ENCODE data around the gene OSBPL8. TPM values are rescaled to one million over a fixed set of nuclear protein-coding genes. Genes with fewer than 3 reads are reported as not detected.

OSBPL8 gene
- total RNA-seq, 1 donor from 2014 or later: 77.5 TPM

GRCh38 chr12:76531056-76531455 lies 28.5 kb downstream of the OSBPL8 start:
- Histone ChIP-seq H3K36me3 (ENCODE audit: control insufficient read depth, insufficient read depth, low read length) (no peaks in the 10 kb centered on the region), H3K27me3 (ENCODE audit: control insufficient read depth, insufficient read depth, low read length) (no peaks in the 10 kb centered on the region), H3K4me3 (ENCODE audit: low read depth, low read length) (no peak overlapping the region)
- TF ChIP-seq CTCF (IDR thresholded peaks at IDR 0.05; ENCODE audit: insufficient read depth, low read length, poor library complexity, severe bottlenecking): no peak
- no peak for DNase-seq (ENCODE audit: low read depth)

DNA sequence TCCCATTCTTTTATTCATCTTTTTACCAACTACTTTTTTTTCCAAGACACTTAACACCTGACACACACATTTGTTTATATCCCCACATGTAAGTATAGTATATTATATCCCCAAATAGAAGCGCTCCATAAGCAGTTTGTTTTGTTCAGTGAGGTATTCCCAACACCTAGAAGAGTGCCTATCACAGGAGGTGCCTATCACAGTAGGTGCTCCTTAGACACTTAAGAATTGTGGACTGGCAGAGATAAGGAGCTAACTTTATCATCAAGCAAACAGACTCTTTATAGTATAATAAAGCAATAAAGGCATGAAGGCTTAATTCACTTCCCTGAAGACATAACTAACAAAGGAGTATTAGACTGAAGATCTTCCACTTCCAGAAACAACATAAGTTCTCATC lies 29.1 kb downstream of the OSBPL8 start:
- TF ChIP-seq CTCF (IDR thresholded peaks at IDR 0.05; ENCODE audit: insufficient read depth, low read length, poor library complexity, severe bottlenecking): no peak
- DNase-seq (ENCODE audit: low read depth): no peak
- Histone ChIP-seq H3K4me3 (ENCODE audit: low read depth, low read length) (no peak overlapping the region), H3K27me3 (ENCODE audit: control insufficient read depth, insufficient read depth, low read length) (no peaks in the 10 kb centered on the region), H3K36me3 (ENCODE audit: control insufficient read depth, insufficient read depth, low read length) (no peaks in the 10 kb centered on the region)

- no peaks in the 10 kb centered on the region for H3K36me3 ChIP-seq (ENCODE audit: control insufficient read depth, insufficient read depth, low read length)
- no peak for DNase-seq (ENCODE audit: low read depth)
- H3K27me3 ChIP-seq (ENCODE audit: control insufficient read depth, insufficient read depth, low read length): no peaks in the 10 kb centered on the region
- H3K4me3 ChIP-seq (ENCODE audit: low read depth, low read length): no peak overlapping the region
- no peak for TF ChIP-seq CTCF (IDR thresholded peaks at IDR 0.05; ENCODE audit: insufficient read depth, low read length, poor library complexity, severe bottlenecking)
These were observed 30.2 kb downstream of the OSBPL8 start for GRCh38 chr12:76529226-76529918.

DNA sequence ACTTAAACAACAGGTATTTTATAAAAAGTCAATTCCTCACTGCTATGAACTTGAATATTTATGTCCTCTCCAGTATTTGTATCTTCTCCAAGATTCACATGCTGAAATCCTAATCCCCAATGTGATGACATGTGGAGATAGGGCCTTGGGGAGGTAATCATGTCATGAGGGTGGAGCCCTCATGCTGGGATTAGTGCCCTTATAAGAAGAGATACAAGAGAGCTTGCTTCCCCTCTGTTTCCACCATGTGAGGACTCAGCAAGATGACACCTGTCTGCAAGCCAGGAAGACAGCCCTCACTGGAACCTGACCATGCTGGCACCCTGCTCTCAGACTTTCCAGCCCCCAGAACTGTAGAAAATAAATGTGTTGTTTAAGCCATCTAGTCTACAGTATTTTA lies 36.2 kb downstream of the OSBPL8 start:
- no peak for DNase-seq (ENCODE audit: low read depth)
- H3K27me3 ChIP-seq (ENCODE audit: control insufficient read depth, insufficient read depth, low read length): no peaks in the 10 kb centered on the region
- H3K36me3 ChIP-seq (ENCODE audit: control insufficient read depth, insufficient read depth, low read length): peaks cover 1% of the 10 kb centered on the region
- no peak overlapping the region for H3K4me3 ChIP-seq (ENCODE audit: low read depth, low read length)
- no peak for TF ChIP-seq CTCF (IDR thresholded peaks at IDR 0.05; ENCODE audit: insufficient read depth, low read length, poor library complexity, severe bottlenecking)

DNA sequence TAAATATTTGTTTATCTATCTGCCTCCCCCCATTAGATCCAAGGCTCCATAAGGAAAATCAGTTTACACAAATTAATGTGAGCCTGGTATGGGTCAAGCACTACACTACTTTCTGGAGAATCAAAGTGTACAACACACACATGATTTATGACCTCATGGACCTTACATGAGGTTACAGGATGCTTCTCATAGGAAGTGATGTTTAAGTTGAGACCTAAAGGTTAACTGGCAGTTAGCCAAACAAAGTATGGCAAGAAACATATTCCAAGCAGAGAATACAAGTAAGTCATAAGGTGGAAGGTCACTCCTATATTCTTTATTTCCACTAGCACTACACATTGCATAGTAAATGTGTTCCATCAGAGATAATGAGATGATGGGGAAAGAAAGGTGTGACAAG lies 39.2 kb downstream of the OSBPL8 start:
- DNase-seq (ENCODE audit: low read depth): no peak
- TF ChIP-seq CTCF (IDR thresholded peaks at IDR 0.05; ENCODE audit: insufficient read depth, low read length, poor library complexity, severe bottlenecking): no peak
- H3K36me3 ChIP-seq (ENCODE audit: control insufficient read depth, insufficient read depth, low read length): peaks cover 1% of the 10 kb centered on the region
- H3K27me3 ChIP-seq (ENCODE audit: control insufficient read depth, insufficient read depth, low read length): no peaks in the 10 kb centered on the region
- no peak overlapping the region for H3K4me3 ChIP-seq (ENCODE audit: low read depth, low read length)

DNA sequence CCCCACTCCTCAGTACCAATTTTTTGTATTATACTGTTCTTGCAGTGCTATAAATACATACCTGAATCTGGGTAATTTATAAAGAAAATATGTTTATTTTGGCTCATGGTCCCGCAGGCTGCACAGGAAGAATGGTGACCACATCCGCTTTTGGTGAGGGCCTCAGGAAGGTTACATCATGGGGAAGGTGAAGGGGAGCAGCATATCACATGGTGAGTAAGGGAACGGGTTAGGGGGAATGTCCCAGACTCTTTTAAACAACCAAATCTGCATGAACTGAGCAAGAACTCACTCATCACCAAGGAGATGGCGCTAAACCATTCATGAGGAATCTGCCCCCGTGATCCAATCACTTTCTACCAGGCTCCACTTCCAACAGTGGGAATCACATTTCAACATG lies 40.0 kb downstream of the OSBPL8 start:
- no peak for TF ChIP-seq CTCF (IDR thresholded peaks at IDR 0.05; ENCODE audit: insufficient read depth, low read length, poor library complexity, severe bottlenecking)
- H3K27me3 ChIP-seq (ENCODE audit: control insufficient read depth, insufficient read depth, low read length): no peaks in the 10 kb centered on the region
- H3K36me3 ChIP-seq (ENCODE audit: control insufficient read depth, insufficient read depth, low read length): peaks cover 1% of the 10 kb centered on the region
- H3K4me3 ChIP-seq (ENCODE audit: low read depth, low read length): no peak overlapping the region
- peak; percentile 2 for DNase-seq (ENCODE audit: low read depth)

All from kidney epithelial cell (primary cell).